H9 (cell line): ENCODE measurements around the gene SPTBN1. TPM values are rescaled to one million over a fixed set of nuclear protein-coding genes. Genes with fewer than 3 reads are reported as not detected.

Experiments
- DNase-seq: peaks from one replicate; pipeline ENCODE4 v3.0.0-alpha.2; 2017
- H2AFZ ChIP-seq: one replicate; pipeline ENCODE4 v1.6.1; 2013; ENCODE audit warnings: mild to moderate bottlenecking, low read length, control low read depth, moderate library complexity
- H2AK5ac ChIP-seq: 2 replicates; pipeline ENCODE4 v1.6.1; 2013; ENCODE audit warnings: low read length, control low read depth, mixed read lengths; ENCODE audit not compliant: insufficient read length
- H2BK120ac ChIP-seq: one replicate; pipeline ENCODE4 v1.6.1; 2013; ENCODE audit warnings: low read depth, mild to moderate bottlenecking, low read length, control low read depth, inconsistent platforms; ENCODE audit not compliant: poor library complexity, severe bottlenecking
- H2BK12ac ChIP-seq: 2 replicates; pipeline ENCODE4 v1.6.1; 2013; ENCODE audit warnings: low read length, control low read depth, mixed read lengths, low read depth; ENCODE audit not compliant: insufficient read length
- H2BK15ac ChIP-seq: 2 replicates; pipeline ENCODE4 v1.6.1; 2013; ENCODE audit warnings: low read depth, low read length, control low read depth
- H2BK20ac ChIP-seq: one replicate; pipeline ENCODE4 v1.6.1; 2013; ENCODE audit warnings: low read depth, mild to moderate bottlenecking, low read length, control low read depth, inconsistent platforms; ENCODE audit not compliant: poor library complexity, severe bottlenecking
- H2BK5ac ChIP-seq: 2 replicates; pipeline ENCODE4 v1.6.1; 2013; ENCODE audit warnings: low read length, control low read depth, mixed read lengths; ENCODE audit not compliant: insufficient read length
- H3K14ac ChIP-seq: 2 replicates; pipeline ENCODE4 v1.6.1; 2013; ENCODE audit warnings: low read length, control low read depth; ENCODE audit not compliant: insufficient read depth
- H3K18ac ChIP-seq: 2 replicates; pipeline ENCODE4 v1.6.1; 2013; ENCODE audit warnings: low read depth, mild to moderate bottlenecking, mixed read lengths, low read length, control low read depth; ENCODE audit not compliant: insufficient read length
- H3K23ac ChIP-seq: 2 replicates; pipeline ENCODE4 v1.6.1; 2013; ENCODE audit warnings: low read length, control low read depth, mixed read lengths, low read depth; ENCODE audit not compliant: insufficient read length
- H3K23me2 ChIP-seq: 2 replicates; pipeline ENCODE4 v1.6.1; 2013; ENCODE audit warnings: low read depth, mild to moderate bottlenecking, mixed read lengths, low read length, control low read depth; ENCODE audit not compliant: insufficient read length, poor library complexity, severe bottlenecking
- H3K27ac ChIP-seq: 2 replicates; pipeline ENCODE4 v1.5.1; 2013; ENCODE audit warnings: low read length, control low read depth, mixed read lengths, low read depth; ENCODE audit not compliant: insufficient read length
- H3K27me3 ChIP-seq: 2 replicates; pipeline ENCODE4 v1.6.1; 2013; ENCODE audit warnings: low read length, control low read depth, inconsistent platforms; ENCODE audit not compliant: insufficient read depth
- H3K4ac ChIP-seq: 2 replicates; pipeline ENCODE4 v1.6.1; 2013; ENCODE audit warnings: low read depth, mild to moderate bottlenecking, control low read depth, inconsistent platforms, low read length, moderate library complexity
- H3K4me1 ChIP-seq: 2 replicates; pipeline ENCODE4 v1.6.1; 2013; ENCODE audit warnings: low read length, control low read depth, inconsistent platforms; ENCODE audit not compliant: insufficient read depth
- H3K4me2 ChIP-seq: 2 replicates; pipeline ENCODE4 v1.6.1; 2013; ENCODE audit warnings: low read length, control low read depth, mixed read lengths; ENCODE audit not compliant: insufficient read length, insufficient read depth
- H3K56ac ChIP-seq: 2 replicates; pipeline ENCODE4 v1.6.1; 2013; ENCODE audit warnings: low read depth, mild to moderate bottlenecking, mixed read lengths, low read length, control low read depth; ENCODE audit not compliant: insufficient read length
- H3K79me1 ChIP-seq: 2 replicates; pipeline ENCODE4 v1.6.1; 2013; ENCODE audit warnings: low read depth, mild to moderate bottlenecking, moderate library complexity, low read length, control low read depth, inconsistent platforms; ENCODE audit not compliant: insufficient read depth, poor library complexity, severe bottlenecking
- H3K79me2 ChIP-seq: 2 replicates; pipeline ENCODE4 v1.6.1; 2013; ENCODE audit warnings: low read length, control low read depth, inconsistent platforms; ENCODE audit not compliant: insufficient read depth
- H3K9ac ChIP-seq: 2 replicates; pipeline ENCODE4 v1.6.1; 2013; ENCODE audit warnings: low read length, control low read depth, mixed read lengths; ENCODE audit not compliant: insufficient read length; ENCODE audit errors: extremely low read depth
- H3K9me3 ChIP-seq: one replicate; pipeline ENCODE4 v1.6.1; 2013; ENCODE audit warnings: low read depth, low read length, inconsistent platforms; ENCODE audit not compliant: control insufficient read depth
- H3T11ph ChIP-seq: one replicate; pipeline ENCODE4 v1.6.1; 2013; ENCODE audit warnings: mild to moderate bottlenecking, low read length, control low read depth, inconsistent platforms
- H4K20me1 ChIP-seq: one replicate; pipeline ENCODE4 v1.6.1; 2013; ENCODE audit not compliant: control insufficient read depth, insufficient read length, insufficient read depth
- H4K5ac ChIP-seq: 2 replicates; pipeline ENCODE4 v1.6.1; 2013; ENCODE audit warnings: low read depth, mild to moderate bottlenecking, mixed read lengths, low read length, control low read depth; ENCODE audit not compliant: insufficient read length
- H4K8ac ChIP-seq: replicated peaks from 2 replicates; pipeline ENCODE4 v1.6.1; 2013; ENCODE audit warnings: low read length, control low read depth, mixed read lengths, low read depth; ENCODE audit not compliant: insufficient read length
- H4K91ac ChIP-seq: 2 replicates; pipeline ENCODE4 v1.6.1; 2013; ENCODE audit warnings: low read depth, mild to moderate bottlenecking, moderate library complexity, mixed read lengths, low read length, control low read depth; ENCODE audit not compliant: insufficient read length
- H3K27ac Mint-ChIP-seq, 3 experiments: 2 replicates in 2 of 3; 3 replicates in 1 of 3; pipeline ENCODE4 v1.8.0; 2020 to 2021; ENCODE audit warnings: mixed read lengths in 3 of 3, mild to moderate bottlenecking in 1 of 3, moderate library complexity in 1 of 3
- H3K27me3 Mint-ChIP-seq: 2 replicates; pipeline ENCODE4 v1.8.0; 2021; ENCODE audit warnings: low read depth, mild to moderate bottlenecking, moderate library complexity, mixed read lengths
- H3K36me3 Mint-ChIP-seq, 3 experiments: 2 replicates in 2 of 3; 3 replicates in 1 of 3; pipeline ENCODE4 v1.8.0; 2020 to 2021; ENCODE audit warnings: low read depth in 3 of 3, mixed read lengths in 3 of 3; ENCODE audit not compliant: insufficient read depth in 1 of 3
- H3K4me1 Mint-ChIP-seq, 2 experiments: 2 replicates each; pipeline ENCODE4 v1.8.0; 2020; ENCODE audit warnings: mixed read lengths in 2 of 2
- H3K4me3 Mint-ChIP-seq, 2 experiments: 2 replicates in 1 of 2; 3 replicates in 1 of 2; pipeline ENCODE4 v1.8.0; 2020 to 2021; ENCODE audit warnings: mild to moderate bottlenecking in 2 of 2, mixed read lengths in 2 of 2, moderate library complexity in 1 of 2
- H3K9me3 Mint-ChIP-seq, 2 experiments: 2 replicates in 1 of 2; 3 replicates in 1 of 2; pipeline ENCODE4 v1.8.0; 2020; ENCODE audit warnings: mild to moderate bottlenecking in 2 of 2, mixed read lengths in 2 of 2, moderate library complexity in 1 of 2
- CTCF ChIP-seq: fragments of 200-600 bp; sonication (generic); conservative IDR thresholded peaks from 3 replicates; pipeline ENCODE4 v1.8.0; 2021; ENCODE audit warnings: antibody characterized with exemption, mild to moderate bottlenecking
- WGBS: extraction: QIAGEN DNeasy Blood & Tissue Kit; methylation state at CpG from one replicate; pipeline ENCODE4 v1.1.7; 2013; ENCODE audit warnings: missing lambda C conversion rate, low lambda C conversion rate, mixed read lengths; ENCODE audit not compliant: insufficient read length; ENCODE audit errors: extremely low coverage; 5-methylcytosine and 5-hydroxymethylcytosine counted together
- total RNA-seq: library from RNA; stranded (reverse); gene quantifications from 2 replicates; pipeline ENCODE4 v1.2.1, GENCODE V29; 2021

The SPTBN1 gene
- total RNA-seq, 1 experiment from 2014 or later: 164 TPM

- no peaks in the 10 kb centered on the region for H3K9me3 ChIP-seq
- peaks cover 6 to 21% of the 10 kb centered on the region in 2 experiments for H3K4me1 Mint-ChIP-seq
Observed at GRCh38 chr2:54459037-54459441, 2.9 kb downstream of the SPTBN1 start.

More at GRCh38 chr2:54459037-54459441, 2.9 kb downstream of the SPTBN1 start:
- Histone ChIP-seq H4K5ac (no peak overlapping the region), H3K4me1 (no peaks in the 10 kb centered on the region), H3K27ac (no peak overlapping the region), H3K4me2 (no peak overlapping the region), H3K9ac (no peak overlapping the region), H4K8ac (no peak overlapping the region), H3K79me2 (no peaks in the 10 kb centered on the region; the same call in 1 of the 2 replicates), H2AFZ (no peak overlapping the region), H3K14ac (no peak overlapping the region), H2AK5ac (no peak overlapping the region), H2BK12ac (no peak overlapping the region), H3K79me1 (no peaks in the 10 kb centered on the region), H3K27me3 (no peaks in the 10 kb centered on the region), H2BK15ac (no peak overlapping the region), H3K23ac (no peak overlapping the region), H2BK20ac (no peak overlapping the region), H3K18ac (no peak overlapping the region), H2BK120ac (no peak overlapping the region), H3K23me2 (peaks cover 21% of the 10 kb centered on the region), H3T11ph (no peak overlapping the region), H3K56ac (no peak overlapping the region), H4K20me1 (no peaks in the 10 kb centered on the region), H4K91ac (no peak overlapping the region), H2BK5ac (no peak overlapping the region), H3K4ac (no peak overlapping the region)
- TF ChIP-seq CTCF: no peak
- Mint-ChIP-seq H3K9me3 (no peaks in the 10 kb centered on the region; a peak in 1 of 5 replicates), H3K27me3 (peaks cover 34% of the 10 kb centered on the region), H3K36me3 (no peaks in the 10 kb centered on the region; a peak in 1 of 7 replicates), H3K27ac (no peak overlapping the region), H3K4me3 (peak overlapping the region in 1 of 2 experiments; percentile 5; a peak in 1 of 5 replicates)
- no CpG with 5 or more reads among the region's 2 CpGs for WGBS
- no peak for DNase-seq
